GM12878 (cell line): ENCODE results near the gene UCKL1. TPM values are rescaled to one million over a fixed set of nuclear protein-coding genes. Genes with fewer than 3 reads are reported as not detected.

Source experiments
- ATAC-seq: fragments of 200-7000 bp; cut with Tn5 transposase; 3 replicates; pipeline ENCODE4 v1.9.1; 2020; ENCODE audit warnings: mild to moderate bottlenecking, moderate library complexity
- BruUV-seq: library from RNA; stranded (reverse); fragments of 400-500 nt; replicated peaks from 2 replicates; lab custom pipeline; 2021; lab: Mats Ljungman, UMichigan
- CTCF ChIA-PET: fragments of 300-600 bp; sonication (Branson Sonifier 250); formaldehyde crosslinking; extraction: SDS; loops from one replicate; lab custom pipeline; 2021; ENCODE audit warnings: inconsistent platforms; lab: Yijun Ruan, JAX
- POLR2A ChIA-PET: fragments of 350-600 bp; formaldehyde crosslinking; extraction: SDS; loops from one replicate; lab custom pipeline; 2021; ENCODE audit warnings: inconsistent platforms; lab: Charles Lee
- RAD21 ChIA-PET: fragments of 300-600 bp; sonication (Branson Sonifier 250); formaldehyde crosslinking; loops from one replicate; lab custom pipeline; 2023; ENCODE audit warnings: antibody characterized with exemption; ENCODE audit not compliant: unreplicated experiment; lab: Charles Lee
- SMC1A ChIA-PET: fragments of 300-600 bp; sonication (Branson Sonifier 250); formaldehyde crosslinking; loops from one replicate; lab custom pipeline; 2023; ENCODE audit not compliant: unreplicated experiment, uncharacterized antibody; lab: Charles Lee
- DNase-seq: peaks from one replicate; pipeline ENCODE4 v3.0.0-alpha.2; 2011; ENCODE audit warnings: low read depth, low spot score
- FAIRE-seq: peaks from 3 replicates; lab custom pipeline; 2011; peaks lifted over from hg19 to GRCh38; lab: Jason Lieb, UNC
- H2AFZ ChIP-seq: 2 replicates; pipeline ENCODE4 v1.6.0; 2011; ENCODE audit warnings: low read depth, low read length, control low read depth; ENCODE audit not compliant: control insufficient read depth
- H3K27ac ChIP-seq: 2 replicates; pipeline ENCODE4 v1.5.1; 2011; ENCODE audit warnings: control low read depth; ENCODE audit not compliant: control insufficient read depth, insufficient read depth
- H3K27me3 ChIP-seq, 2 experiments: replicated peaks in 1 of 2; 2 replicates each; pipeline versions ENCODE4 v1.6.0 to v1.6.1; 2011; ENCODE audit warnings: low read length in 1 of 2; ENCODE audit not compliant: control insufficient read depth in 2 of 2, insufficient read depth in 2 of 2
- H3K36me3 ChIP-seq, 2 experiments: 2 replicates each; pipeline ENCODE4 v1.5.1; 2011; ENCODE audit warnings: low read length in 1 of 2; ENCODE audit not compliant: control insufficient read depth in 2 of 2, insufficient read depth in 2 of 2
- H3K4me1 ChIP-seq: 2 replicates; pipeline ENCODE4 v1.6.1; 2011; ENCODE audit warnings: mild to moderate bottlenecking, low read length, moderate library complexity, mixed read lengths; ENCODE audit not compliant: control insufficient read depth, insufficient read depth
- H3K4me2 ChIP-seq: 2 replicates; pipeline ENCODE4 v1.6.0; 2011; ENCODE audit warnings: control low read depth; ENCODE audit not compliant: control insufficient read depth, insufficient read depth
- H3K4me3 ChIP-seq: fragments of 200-600 bp; sonication (generic); 2 replicates; pipeline ENCODE4 v1.5.1; 2016
- H3K79me2 ChIP-seq: 2 replicates; pipeline ENCODE4 v1.6.0; 2011; ENCODE audit warnings: low read length; ENCODE audit not compliant: control insufficient read depth, insufficient read depth
- H3K9ac ChIP-seq: 2 replicates; pipeline ENCODE4 v1.8.0; 2011; ENCODE audit warnings: low read length, control low read depth, mixed read lengths; ENCODE audit not compliant: control insufficient read depth, insufficient read depth
- H3K9me3 ChIP-seq: replicated peaks from 3 replicates; pipeline ENCODE4 v1.5.1; 2011; ENCODE audit warnings: mild to moderate bottlenecking, low read length; ENCODE audit not compliant: control insufficient read depth, insufficient read depth
- H4K20me1 ChIP-seq: 2 replicates; pipeline ENCODE4 v1.6.0; 2011; ENCODE audit not compliant: control insufficient read depth, insufficient read depth
- BACH1 ChIP-seq: fragments of 450-650 bp; IDR thresholded peaks from 2 replicates; pipeline ENCODE4 v1.6.1; 2017; ENCODE audit warnings: mild to moderate bottlenecking, borderline replicate concordance
- BCL11A ChIP-seq: IDR thresholded peaks from 2 replicates; pipeline ENCODE4 v1.6.1; 2011; ENCODE audit warnings: low read depth, low read length
- BHLHE40 ChIP-seq, 2 experiments: fragments of 450-650 bp in 1 of 2; IDR thresholded peaks; 2 replicates each; pipeline ENCODE4 v1.6.1; 2011 to 2017; ENCODE audit warnings: low read depth in 2 of 2, borderline replicate concordance in 1 of 2, improper control_type of control experiment in 1 of 2, low read length in 1 of 2, mild to moderate bottlenecking in 1 of 2
- EED ChIP-seq: sonication (generic); IDR thresholded peaks from 2 replicates; pipeline ENCODE4 v1.6.1; 2016; ENCODE audit warnings: antibody characterized with exemption, low read depth
- EGR1 ChIP-seq, 2 experiments: IDR thresholded peaks; 1 replicate in 1 of 2; 2 replicates in 1 of 2; pipeline ENCODE4 v1.6.1; 2011 to 2012; ENCODE audit warnings: low read depth in 2 of 2, low read length in 2 of 2, borderline replicate concordance in 1 of 2, mild to moderate bottlenecking in 1 of 2, moderate library complexity in 1 of 2
- HDAC6 ChIP-seq: fragments of 200-600 bp; sonication (generic); IDR thresholded peaks from one replicate; pipeline ENCODE4 v1.8.0; 2017; ENCODE audit warnings: antibody characterized with exemption; ENCODE audit not compliant: unreplicated experiment
- JUNB ChIP-seq: IDR thresholded peaks from 2 replicates; pipeline ENCODE4 v1.6.1; 2016; ENCODE audit warnings: antibody characterized with exemption, mild to moderate bottlenecking
- MYC ChIP-seq: IDR thresholded peaks from 2 replicates; pipeline ENCODE4 v1.6.1; 2011; ENCODE audit warnings: mild to moderate bottlenecking, low read length, moderate library complexity, inconsistent platforms; ENCODE audit not compliant: insufficient read depth, insufficient replicate concordance, insufficient read length, severe bottlenecking
- NR2C2 ChIP-seq: IDR thresholded peaks from 2 replicates; pipeline ENCODE4 v1.6.1; 2011; ENCODE audit warnings: borderline replicate concordance, low read depth; ENCODE audit not compliant: control insufficient read depth, insufficient read length
- PML ChIP-seq: IDR thresholded peaks from 2 replicates; pipeline ENCODE4 v1.6.1; 2012; ENCODE audit warnings: low read length, inconsistent platforms
- RAD21 ChIP-seq: IDR thresholded peaks from 2 replicates; pipeline ENCODE4 v1.6.1; 2011; ENCODE audit warnings: mild to moderate bottlenecking, low read depth, low read length, moderate library complexity; ENCODE audit not compliant: insufficient read depth
- RFX5 ChIP-seq: IDR thresholded peaks from 2 replicates; pipeline ENCODE4 v1.6.1; 2011; ENCODE audit warnings: low read depth, low read length, improper control_type of control experiment
- SPI1 ChIP-seq: IDR thresholded peaks from 2 replicates; pipeline ENCODE4 v1.6.1; 2011; ENCODE audit warnings: low read depth, mild to moderate bottlenecking, low read length, moderate library complexity, borderline replicate concordance; ENCODE audit not compliant: insufficient read depth
- STAT1 ChIP-seq: fragments of 450-650 bp; conservative IDR thresholded peaks from 2 replicates; pipeline ENCODE4 v1.6.1; 2014; ENCODE audit warnings: antibody characterized with exemption, mild to moderate bottlenecking
- TAF1 ChIP-seq: IDR thresholded peaks from 2 replicates; pipeline ENCODE4 v1.6.1; 2011; ENCODE audit warnings: mild to moderate bottlenecking, low read depth, low read length, borderline replicate concordance
- ZBED1 ChIP-seq: IDR thresholded peaks from 2 replicates; pipeline ENCODE4 v1.6.1; 2016; ENCODE audit warnings: borderline replicate concordance
- ZNF207 ChIP-seq: fragments of 450-650 bp; IDR thresholded peaks from 2 replicates; pipeline ENCODE4 v1.6.1; 2014; ENCODE audit warnings: antibody characterized with exemption, mild to moderate bottlenecking, borderline replicate concordance
- WGBS: methylation state at CpG from one replicate; pipeline ENCODE4 v1.1.6; 2016; ENCODE audit warnings: low lambda C conversion rate; ENCODE audit not compliant: insufficient replicate concordance, insufficient coverage; ENCODE audit errors: missing lambda C conversion rate; 5-methylcytosine and 5-hydroxymethylcytosine counted together
- in situ Hi-C: fragments of 300-500 bp; cut with MboI; formaldehyde crosslinking; loops from 9 replicates; pipeline ENCODE4 v1.14.3; 2018; ENCODE audit warnings: mixed read lengths
- intact Hi-C: fragments of 100-400 bp; cut with micrococcal nuclease; formaldehyde crosslinking; loops from one replicate; pipeline ENCODE4 v1.14.2; 2022; ENCODE audit not compliant: unreplicated experiment
- polyA plus RNA-seq, 11 experiments: library from polyadenylated mRNA; depleted of rRNA in 4 of 11; unstranded in 6 of 11; stranded (reverse) in 5 of 11; fragments of >200 nt; fragmentation: Nextera tagmentation in 4 of 11; fragmentation: Illumina TruSeq in 1 of 11; extraction: Ambion mirVana in 4 of 11; extraction: Trizol in 1 of 11; gene quantifications; 1 replicate in 1 of 11; 2 replicates in 10 of 11; pipeline versions ENCODE4 v1.2.1 to v1.2.3, GENCODE V29; 2011 to 2016; ENCODE audit warnings: inconsistent platforms in 2 of 11, missing spikeins in 2 of 11, low read depth in 1 of 11
- total RNA-seq, 4 experiments: library from RNA; depleted of rRNA in 3 of 4; stranded (reverse); fragments of >200 nt in 3 of 4; fragmentation: Illumina TruSeq in 1 of 4; extraction: Trizol in 1 of 4; gene quantifications; 2 replicates each; pipeline versions ENCODE4 v1.2.1 to v1.2.3, GENCODE V29; 2013 to 2021
- TF ChIP-seq, protein P1 (sequence below): fragments of 450-650 bp; IDR thresholded peaks from 2 replicates; pipeline ENCODE4 v1.6.1; 2016; ENCODE audit warnings: mild to moderate bottlenecking
- TF ChIP-seq, protein P2 (sequence below): IDR thresholded peaks from 2 replicates; pipeline ENCODE4 v1.6.1; 2012; ENCODE audit warnings: low read depth, low read length, improper control_type of control experiment
- TF ChIP-seq, protein P3 (sequence below), 3 experiments: IDR thresholded peaks in 2 of 3; conservative IDR thresholded peaks in 1 of 3; 2 replicates each; pipeline ENCODE4 v1.5.1; 2011; ENCODE audit warnings: low read depth in 3 of 3, low read length in 3 of 3, mild to moderate bottlenecking in 3 of 3, control low read depth in 2 of 3, moderate library complexity in 2 of 3, inconsistent platforms in 1 of 3, mixed read lengths in 1 of 3; ENCODE audit not compliant: control insufficient read depth in 2 of 3, insufficient read depth in 1 of 3; ENCODE audit errors: extremely low read depth in 1 of 3

The UCKL1 gene
- total and polyA plus RNA-seq, 10 of the 15 experiments (the other 5 are each of a cell fraction or from before 2014, with no cell fraction given): 2.4 to 36.3 (median 24.8) TPM

DNA sequence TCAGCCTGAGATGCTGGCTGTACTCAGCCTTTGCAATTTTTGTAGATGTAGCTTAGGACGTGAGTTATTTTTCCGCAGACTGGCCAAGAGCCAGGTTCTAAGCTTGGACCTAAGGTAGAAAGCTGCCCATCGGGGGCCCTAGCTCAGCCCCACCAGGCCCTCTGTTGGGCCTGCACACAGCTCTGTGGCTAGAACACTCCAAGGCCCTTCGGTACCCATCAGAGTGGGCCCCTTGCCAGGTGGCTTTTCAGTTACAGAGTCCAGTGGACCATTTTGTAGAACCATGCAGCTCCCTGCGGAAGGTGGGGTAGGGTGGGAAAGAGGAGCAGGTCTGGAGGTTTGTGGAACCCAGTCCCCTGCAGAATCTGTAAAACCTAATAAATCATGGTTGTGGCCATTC is 22.6 kb downstream of the UCKL1 start (continued):
- TF ChIP-seq RFX5 (no peak), NR2C2 (no peak), BCL11A (no peak), BACH1 (no peak)

DNA sequence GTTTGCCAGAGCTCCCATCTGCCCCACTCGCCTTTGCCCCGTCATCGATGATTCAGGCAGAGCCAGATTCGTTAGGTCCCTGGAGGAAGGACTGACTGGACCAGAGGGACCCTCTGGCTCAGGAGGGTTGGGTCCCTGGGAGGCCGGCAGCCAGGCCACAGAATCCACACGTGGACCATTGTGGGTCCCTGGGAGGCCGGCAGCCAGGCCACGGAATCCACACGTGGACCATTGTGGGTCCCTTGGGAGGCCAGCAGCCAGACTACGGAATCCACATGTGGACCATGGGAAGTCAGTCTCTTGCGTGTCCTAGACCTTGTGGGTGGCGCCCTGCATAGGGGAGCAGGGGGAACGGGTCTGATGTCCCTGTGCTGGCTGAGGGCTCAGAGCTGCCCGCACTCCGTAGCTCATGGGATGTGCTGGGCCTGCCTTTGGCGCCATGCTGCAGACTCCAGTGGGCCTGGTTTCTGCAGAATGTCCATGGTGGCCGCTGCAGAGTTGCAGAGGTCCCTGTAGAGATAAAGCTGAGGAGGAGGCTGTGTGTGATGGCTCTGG is 23.5 kb downstream of the UCKL1 start:
- no peak for DNase-seq
- Histone ChIP-seq H2AFZ (no peak overlapping the region), H3K9me3 (no peaks in the 10 kb centered on the region), H3K4me1 (no peaks in the 10 kb centered on the region), H3K9ac (no peak overlapping the region), H3K27me3 (no peaks in the 10 kb centered on the region), H3K79me2 (no peaks in the 10 kb centered on the region), H3K36me3 (peaks cover 14 to 32% of the 10 kb centered on the region in 2 experiments), H3K4me3 (no peak overlapping the region), H3K27ac (no peak overlapping the region), H4K20me1 (no peaks in the 10 kb centered on the region), H3K4me2 (no peak overlapping the region)
- ChIA-PET SMC1A (no interaction called here), POLR2A (no interaction called here), CTCF (no interaction called here), RAD21 (no interaction called here)
- no TSS peak for BruUV-seq
- no peak for FAIRE-seq
- WGBS: 91% methylated on average over 17 of the region's 17 CpGs
- ATAC-seq: no peak
- in situ Hi-C loops: no loop called here
- intact Hi-C loops: no loop called here
- TF ChIP-seq RAD21 (no peak), BHLHE40 (IDR thresholded peaks at IDR 0.05; ENCODE audit: borderline replicate concordance in 1 of 2, low read depth in 2 of 2, low read length in 1 of 2) (no peak), JUNB (no peak), ZBED1 (no peak), EED (no peak), BCL11A (no peak), TAF1 (no peak), STAT1 (no peak), PML (no peak), SPI1 (no peak), EGR1 (IDR thresholded peaks at IDR 0.05; ENCODE audit: borderline replicate concordance in 1 of 2, low read depth in 2 of 2, low read length in 2 of 2) (no peak), MYC (no peak), ZNF207 (no peak), HDAC6 (no peak)
- TF ChIP-seq, protein P1, sequence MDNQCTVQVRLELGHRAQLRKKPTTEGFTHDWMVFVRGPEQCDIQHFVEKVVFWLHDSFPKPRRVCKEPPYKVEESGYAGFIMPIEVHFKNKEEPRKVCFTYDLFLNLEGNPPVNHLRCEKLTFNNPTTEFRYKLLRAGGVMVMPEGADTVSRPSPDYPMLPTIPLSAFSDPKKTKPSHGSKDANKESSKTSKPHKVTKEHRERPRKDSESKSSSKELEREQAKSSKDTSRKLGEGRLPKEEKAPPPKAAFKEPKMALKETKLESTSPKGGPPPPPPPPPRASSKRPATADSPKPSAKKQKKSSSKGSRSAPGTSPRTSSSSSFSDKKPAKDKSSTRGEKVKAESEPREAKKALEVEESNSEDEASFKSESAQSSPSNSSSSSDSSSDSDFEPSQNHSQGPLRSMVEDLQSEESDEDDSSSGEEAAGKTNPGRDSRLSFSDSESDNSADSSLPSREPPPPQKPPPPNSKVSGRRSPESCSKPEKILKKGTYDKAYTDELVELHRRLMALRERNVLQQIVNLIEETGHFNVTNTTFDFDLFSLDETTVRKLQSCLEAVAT: no peak
- TF ChIP-seq, protein P2, sequence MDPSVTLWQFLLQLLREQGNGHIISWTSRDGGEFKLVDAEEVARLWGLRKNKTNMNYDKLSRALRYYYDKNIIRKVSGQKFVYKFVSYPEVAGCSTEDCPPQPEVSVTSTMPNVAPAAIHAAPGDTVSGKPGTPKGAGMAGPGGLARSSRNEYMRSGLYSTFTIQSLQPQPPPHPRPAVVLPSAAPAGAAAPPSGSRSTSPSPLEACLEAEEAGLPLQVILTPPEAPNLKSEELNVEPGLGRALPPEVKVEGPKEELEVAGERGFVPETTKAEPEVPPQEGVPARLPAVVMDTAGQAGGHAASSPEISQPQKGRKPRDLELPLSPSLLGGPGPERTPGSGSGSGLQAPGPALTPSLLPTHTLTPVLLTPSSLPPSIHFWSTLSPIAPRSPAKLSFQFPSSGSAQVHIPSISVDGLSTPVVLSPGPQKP: no peak
- TF ChIP-seq, protein P3, sequence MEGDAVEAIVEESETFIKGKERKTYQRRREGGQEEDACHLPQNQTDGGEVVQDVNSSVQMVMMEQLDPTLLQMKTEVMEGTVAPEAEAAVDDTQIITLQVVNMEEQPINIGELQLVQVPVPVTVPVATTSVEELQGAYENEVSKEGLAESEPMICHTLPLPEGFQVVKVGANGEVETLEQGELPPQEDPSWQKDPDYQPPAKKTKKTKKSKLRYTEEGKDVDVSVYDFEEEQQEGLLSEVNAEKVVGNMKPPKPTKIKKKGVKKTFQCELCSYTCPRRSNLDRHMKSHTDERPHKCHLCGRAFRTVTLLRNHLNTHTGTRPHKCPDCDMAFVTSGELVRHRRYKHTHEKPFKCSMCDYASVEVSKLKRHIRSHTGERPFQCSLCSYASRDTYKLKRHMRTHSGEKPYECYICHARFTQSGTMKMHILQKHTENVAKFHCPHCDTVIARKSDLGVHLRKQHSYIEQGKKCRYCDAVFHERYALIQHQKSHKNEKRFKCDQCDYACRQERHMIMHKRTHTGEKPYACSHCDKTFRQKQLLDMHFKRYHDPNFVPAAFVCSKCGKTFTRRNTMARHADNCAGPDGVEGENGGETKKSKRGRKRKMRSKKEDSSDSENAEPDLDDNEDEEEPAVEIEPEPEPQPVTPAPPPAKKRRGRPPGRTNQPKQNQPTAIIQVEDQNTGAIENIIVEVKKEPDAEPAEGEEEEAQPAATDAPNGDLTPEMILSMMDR (IDR thresholded peaks at IDR 0.05 in 2 of 3, conservative IDR thresholded peaks at IDR 0.05 in 1 of 3; ENCODE audit: control insufficient read depth in 2 of 3, extremely low read depth in 1 of 3, insufficient read depth in 1 of 3, low read depth in 3 of 3, low read length in 3 of 3): no peak
